ENCODE measurements around the gene NR5A2.

The NR5A2 gene

GRCh38 chr1:200213392-200213791 lies 185.9 kb downstream of the NR5A2 start:
- no peak for DNase-seq (ENCODE audit: low read depth)
- no peak for TF ChIP-seq CTCF (IDR thresholded peaks at IDR 0.05; ENCODE audit: low read depth, low read length, missing control alignments)
- H3K4me3 ChIP-seq (ENCODE audit: low read depth, low read length), result no peak overlapping the region
- in situ Hi-C loops (cut with HindIII; ENCODE audit: low sequenced_read_pairs), result no loop called here

- in situ Hi-C loops (cut with HindIII; ENCODE audit: low sequenced_read_pairs), result no loop called here
- no peak for TF ChIP-seq CTCF (IDR thresholded peaks at IDR 0.05; ENCODE audit: low read depth, low read length, missing control alignments)
- H3K4me3 ChIP-seq (ENCODE audit: low read depth, low read length), result no peak overlapping the region
- DNase-seq (ENCODE audit: low read depth), result no peak
These were observed 186.4 kb downstream of the NR5A2 start for GRCh38 chr1:200213921-200214320.

GRCh38 chr1:200215350-200215749 lies 187.8 kb downstream of the NR5A2 start:
- DNase-seq (ENCODE audit: low read depth), result no peak
- in situ Hi-C loops (cut with HindIII; ENCODE audit: low sequenced_read_pairs), result no loop called here
- TF ChIP-seq CTCF (IDR thresholded peaks at IDR 0.05; ENCODE audit: low read depth, low read length, missing control alignments), result no peak
- H3K4me3 ChIP-seq (ENCODE audit: low read depth, low read length), result no peak overlapping the region

GRCh38 chr1:200217703-200218102 lies 190.2 kb downstream of the NR5A2 start:
- no peak for DNase-seq (ENCODE audit: low read depth)
- in situ Hi-C loops (cut with HindIII; ENCODE audit: low sequenced_read_pairs), result no loop called here
- TF ChIP-seq CTCF (IDR thresholded peaks at IDR 0.05; ENCODE audit: low read depth, low read length, missing control alignments), result no peak
- H3K4me3 ChIP-seq (ENCODE audit: low read depth, low read length), result no peak overlapping the region

- TF ChIP-seq CTCF (IDR thresholded peaks at IDR 0.05; ENCODE audit: low read depth, low read length, missing control alignments), result no peak
- in situ Hi-C loops (cut with HindIII; ENCODE audit: low sequenced_read_pairs), result no loop called here
- no peak for DNase-seq (ENCODE audit: low read depth)
- H3K4me3 ChIP-seq (ENCODE audit: low read depth, low read length), result no peak overlapping the region
These were observed 194.2 kb downstream of the NR5A2 start for GRCh38 chr1:200221614-200222282.

GRCh38 chr1:200223207-200223606 lies 195.7 kb downstream of the NR5A2 start:
- H3K4me3 ChIP-seq (ENCODE audit: low read depth, low read length), result no peak overlapping the region
- in situ Hi-C loops (cut with HindIII; ENCODE audit: low sequenced_read_pairs), result no loop called here
- no peak for TF ChIP-seq CTCF (IDR thresholded peaks at IDR 0.05; ENCODE audit: low read depth, low read length, missing control alignments)
- no peak for DNase-seq (ENCODE audit: low read depth)
